Stimulated activated CD8-positive, alpha-beta memory T cell treated with anti-CD3 and anti-CD28 coated beads, Interleukin-15, amount 100 ng/mL, for 4 hours (primary cell): ENCODE data around the gene SOS2.
"Not testable (repeated sequence)": the region's sequence is repeated elsewhere in the genome, so short reads cannot be mapped to it uniquely, and the experiment has no call there.

ENCODE experiments used
- DNase-seq, 2 donors: peaks; one replicate each; pipeline ENCODE4 v3.0.0-alpha.2; 2020; ENCODE audit warnings: low read depth in 2 of 2

SOS2 gene

DNA sequence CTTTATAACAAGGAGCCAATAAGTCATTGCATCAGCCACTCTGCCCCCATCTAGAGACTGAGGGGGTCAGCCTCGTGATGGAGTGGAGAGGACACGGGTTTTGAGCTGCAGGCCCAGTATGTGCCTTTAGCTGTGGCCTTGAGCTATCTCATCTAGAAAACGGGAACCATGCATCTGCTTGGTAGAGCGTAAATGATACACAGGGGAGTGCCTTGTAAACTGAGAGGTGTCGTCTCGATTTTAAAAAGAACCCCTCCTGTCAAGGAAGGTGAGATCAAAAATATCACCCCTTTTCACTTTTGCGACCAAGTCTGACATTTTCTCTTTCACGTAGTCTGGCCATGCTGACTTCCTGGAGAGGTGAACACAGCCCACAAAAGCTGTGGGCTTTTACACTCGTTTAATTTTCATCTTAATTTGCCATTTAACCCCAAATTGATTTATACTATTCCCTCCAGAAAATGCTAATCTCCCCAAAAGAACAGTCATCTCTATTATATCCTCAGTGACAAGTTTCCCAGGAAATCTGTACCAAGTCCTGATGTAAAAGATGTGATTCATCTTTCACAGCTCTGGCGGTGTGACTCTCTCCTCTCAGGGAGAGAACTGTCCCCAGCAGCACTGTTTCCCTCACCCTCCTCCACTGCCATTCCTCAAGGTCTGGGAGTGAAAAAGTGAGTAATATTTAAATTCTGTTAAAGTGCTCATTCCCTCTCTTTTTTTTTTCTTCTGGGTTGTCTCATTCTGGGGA, 145.6 kb downstream of the SOS2 start:
- DNase-seq: no peak

DNA sequence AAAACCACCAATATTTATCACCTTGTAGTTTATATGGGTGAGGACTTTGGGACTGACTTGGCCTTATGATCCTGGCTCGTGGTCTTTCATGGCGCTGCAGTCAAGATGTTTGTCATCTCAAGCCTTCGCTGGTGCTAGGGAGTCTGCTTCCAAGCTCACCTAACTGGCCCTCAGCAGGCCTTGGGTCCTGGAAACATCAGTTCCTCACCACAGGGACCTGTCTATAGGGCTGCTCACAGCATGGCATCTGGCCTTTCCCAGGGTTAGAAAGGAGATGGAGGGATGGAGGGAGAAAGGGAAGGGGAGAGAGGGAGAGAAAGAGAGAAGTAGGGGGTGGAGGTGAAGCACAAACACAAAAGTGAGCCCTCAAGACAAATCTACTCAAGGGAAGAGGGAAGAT, 146.7 kb downstream of the SOS2 start:
- DNase-seq: no peak

DNA sequence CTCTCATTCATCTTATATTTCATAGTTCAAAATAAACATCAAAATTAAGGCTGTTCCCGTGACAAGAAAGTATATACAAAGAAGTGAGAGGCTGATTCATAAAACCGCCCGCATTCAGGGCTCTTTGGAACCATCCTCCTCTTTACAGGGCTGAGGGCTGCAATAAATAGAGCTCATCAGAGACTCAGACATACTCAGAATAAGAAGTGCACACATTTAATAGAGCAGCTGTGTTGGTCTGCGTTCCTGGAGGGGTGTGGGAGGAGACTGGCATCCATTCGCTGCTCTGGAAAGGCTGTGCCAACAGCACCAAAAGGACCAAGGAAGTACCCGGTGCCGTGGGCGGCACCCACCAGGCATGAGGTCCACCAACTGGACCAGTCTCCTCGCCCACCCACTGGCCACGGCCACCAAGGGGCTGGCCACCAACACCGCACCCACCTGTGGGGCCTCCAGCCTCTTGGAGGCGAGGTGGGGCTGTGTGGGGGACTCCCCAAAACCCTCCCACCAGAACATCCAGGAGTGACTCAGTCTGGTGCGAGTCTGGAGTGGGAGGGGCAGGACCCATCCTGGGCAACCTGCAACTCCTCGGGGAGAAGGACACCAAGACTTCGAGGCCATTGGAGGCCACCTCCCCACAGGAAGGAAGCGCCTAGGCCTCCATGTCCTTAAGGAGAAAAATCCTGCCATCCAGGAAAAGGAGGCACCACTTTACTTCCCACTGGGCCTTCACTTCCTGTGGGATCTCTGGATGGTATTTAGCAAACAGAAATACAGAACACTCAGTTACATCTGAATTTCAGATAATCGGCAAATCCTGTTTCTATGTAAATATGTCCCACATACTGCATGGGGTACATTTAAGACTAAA, 147.7 kb downstream of the SOS2 start:
- peak in 1 of 2 donors; percentile 42 for DNase-seq

DNA sequence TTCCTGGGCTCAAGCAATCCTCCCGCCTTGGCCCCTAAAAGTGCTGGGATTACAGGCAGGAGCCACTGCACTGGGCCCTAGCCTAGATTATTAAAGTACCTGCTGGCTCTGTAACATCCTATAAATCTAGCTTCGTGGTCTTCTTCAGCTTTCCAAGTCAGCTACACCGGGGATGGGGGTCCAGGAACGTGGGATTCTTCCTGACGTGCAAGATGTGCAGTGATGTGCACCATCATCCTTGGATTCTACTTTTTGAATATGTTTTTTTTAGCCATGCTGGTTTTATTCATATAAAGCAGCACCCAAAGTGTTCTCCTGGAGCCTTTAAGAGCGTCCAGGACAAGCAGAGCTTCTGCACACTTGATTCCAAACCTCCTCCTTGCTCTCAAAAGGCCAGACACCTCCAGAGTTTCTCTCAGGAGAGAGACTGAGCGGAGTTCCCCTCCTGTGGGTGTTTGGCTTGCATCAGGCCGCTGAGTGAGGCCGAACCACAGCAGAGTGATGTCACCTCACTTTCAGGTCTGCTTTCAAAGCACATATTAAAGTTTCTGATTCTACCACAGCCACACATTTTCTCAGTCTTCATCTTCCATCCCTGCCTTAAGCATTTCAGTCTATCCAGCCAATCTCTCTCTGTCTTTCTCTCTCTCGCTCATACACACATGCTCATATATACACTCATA, 148.5 kb downstream of the SOS2 start:
- DNase-seq: peak; percentile 63 to 75

DNA sequence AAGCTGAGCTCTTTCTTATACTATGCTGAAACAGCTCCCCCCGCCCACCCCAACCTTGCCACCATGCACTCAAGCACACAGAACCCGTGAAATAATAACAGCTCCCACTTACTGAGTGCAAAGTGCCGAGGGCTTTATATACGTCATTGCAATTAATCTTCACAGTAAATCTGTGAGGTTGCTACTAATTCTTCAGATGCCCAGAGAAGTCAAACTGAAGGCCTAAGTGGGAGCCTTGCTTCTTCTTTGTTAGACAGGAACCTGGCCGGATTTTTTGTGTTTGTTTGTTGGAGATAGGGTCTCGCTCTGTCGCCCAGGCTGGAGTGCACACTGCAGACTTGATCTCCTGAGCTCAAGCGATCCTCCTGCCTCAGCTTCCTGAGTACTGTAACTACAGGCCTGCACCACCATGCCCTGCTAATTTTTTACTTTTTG, 149.1 kb downstream of the SOS2 start:
- peak in 1 of 2 donors; percentile 35 for DNase-seq

DNA sequence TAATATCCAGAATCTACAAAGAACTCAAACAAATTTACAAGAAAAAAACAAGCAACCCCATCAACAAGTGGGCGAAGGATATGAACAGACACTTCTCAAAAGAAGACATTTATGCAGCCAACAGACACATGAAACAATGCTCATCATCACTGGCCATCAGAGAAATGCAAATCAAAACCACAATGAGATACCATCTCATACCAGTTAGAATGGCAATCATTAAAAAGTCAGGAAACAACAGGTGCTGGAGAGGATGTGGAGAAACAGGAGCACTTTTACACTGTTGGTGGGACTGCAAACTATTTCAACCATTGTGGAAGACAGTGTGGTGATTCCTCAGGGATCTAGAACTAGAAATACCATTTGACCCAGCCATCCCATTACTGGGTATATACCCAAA, 152.3 kb downstream of the SOS2 start:
- DNase-seq: not testable (repeated sequence)

DNA sequence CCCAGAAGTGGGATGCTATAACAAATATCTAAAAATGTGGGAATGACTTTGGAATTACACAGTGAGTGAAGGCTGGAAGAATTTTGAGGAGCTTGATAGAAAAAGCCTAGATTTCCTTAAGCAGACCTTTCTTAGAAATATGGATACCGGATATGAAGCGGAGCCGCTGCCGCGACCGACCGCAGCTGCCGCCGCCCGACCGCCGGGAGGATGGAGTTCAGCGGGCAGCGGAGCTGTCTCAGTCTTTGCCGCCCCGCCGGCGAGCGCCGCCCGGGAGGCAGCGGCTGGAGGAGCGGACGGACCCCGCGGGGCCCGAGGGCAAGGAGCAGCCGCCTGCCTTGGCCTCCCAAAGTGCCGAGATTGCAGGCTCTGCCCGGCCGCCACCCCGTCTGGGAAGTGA, 157.7 kb downstream of the SOS2 start:
- DNase-seq: not testable (repeated sequence)

DNA sequence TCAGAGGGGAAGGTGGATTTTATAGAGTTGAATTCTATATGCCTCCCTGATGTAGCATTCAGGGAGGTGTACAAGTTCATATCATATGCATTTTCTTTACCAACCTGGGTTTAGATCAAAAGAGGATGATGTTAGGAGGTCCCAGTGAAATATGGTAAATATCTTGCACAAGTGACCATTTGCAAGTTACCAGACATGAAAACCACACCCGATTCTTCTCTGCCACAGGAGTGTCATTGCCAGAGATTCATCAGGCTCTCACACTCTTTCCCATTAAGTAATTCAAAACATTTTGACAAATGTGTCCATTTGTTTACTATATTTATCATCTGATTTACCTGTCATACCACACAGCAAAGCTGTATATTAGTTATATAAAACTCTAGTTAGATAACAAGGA, 159.0 kb downstream of the SOS2 start:
- DNase-seq: no peak

DNA sequence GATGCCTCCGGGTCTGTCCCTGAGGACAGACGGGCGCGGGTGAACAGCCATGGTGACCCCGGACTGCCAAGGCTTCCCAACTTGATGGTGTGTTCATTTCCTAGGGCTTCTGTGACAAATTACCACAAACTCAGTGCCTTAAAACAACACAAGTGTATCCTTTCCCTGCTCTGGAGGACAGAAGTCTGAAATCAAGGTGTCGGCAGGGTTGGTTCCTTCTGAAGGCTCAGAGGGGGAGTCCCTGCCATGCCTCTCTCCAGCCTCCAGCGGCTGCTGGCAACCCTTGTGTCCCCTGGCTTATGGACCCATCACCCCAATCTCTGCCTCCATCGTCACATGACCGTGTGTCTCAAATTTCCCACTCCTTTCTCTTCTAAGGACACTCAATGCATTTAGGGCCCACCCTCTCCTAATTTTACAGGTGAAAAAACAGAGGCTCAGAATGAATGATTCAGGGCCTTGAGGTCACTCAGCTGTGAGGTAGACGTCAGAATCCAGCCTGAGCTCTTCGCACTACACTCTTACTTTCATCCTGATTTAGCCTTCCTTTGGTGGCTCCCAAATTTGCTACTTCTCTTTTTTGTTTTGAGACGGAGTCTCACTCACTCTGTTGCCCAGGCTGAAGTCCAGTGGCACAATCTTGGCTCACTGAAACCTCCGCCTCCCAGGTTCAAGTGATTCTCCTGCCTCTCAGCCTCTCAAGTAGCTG, 160.4 kb downstream of the SOS2 start:
- DNase-seq: no peak

DNA sequence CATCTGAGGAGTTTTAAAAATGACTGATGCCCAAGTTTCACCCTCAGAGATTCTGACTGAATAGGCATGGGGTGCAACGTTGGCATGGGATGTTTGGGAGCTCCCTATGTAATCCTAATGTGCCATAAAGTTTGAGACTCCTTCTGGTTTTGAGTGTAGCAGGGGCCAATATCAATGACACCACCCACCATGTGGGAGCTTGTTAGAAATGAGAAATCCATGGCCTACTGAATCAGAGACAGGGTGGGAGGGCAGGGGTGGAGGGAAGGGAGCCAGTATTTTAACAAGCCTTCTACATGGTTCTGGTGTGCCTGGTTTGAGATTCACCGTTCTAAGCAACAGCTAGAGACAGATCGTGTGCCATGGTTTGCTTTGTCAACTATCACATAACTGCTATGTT, 161.1 kb downstream of the SOS2 start:
- DNase-seq: no peak

DNA sequence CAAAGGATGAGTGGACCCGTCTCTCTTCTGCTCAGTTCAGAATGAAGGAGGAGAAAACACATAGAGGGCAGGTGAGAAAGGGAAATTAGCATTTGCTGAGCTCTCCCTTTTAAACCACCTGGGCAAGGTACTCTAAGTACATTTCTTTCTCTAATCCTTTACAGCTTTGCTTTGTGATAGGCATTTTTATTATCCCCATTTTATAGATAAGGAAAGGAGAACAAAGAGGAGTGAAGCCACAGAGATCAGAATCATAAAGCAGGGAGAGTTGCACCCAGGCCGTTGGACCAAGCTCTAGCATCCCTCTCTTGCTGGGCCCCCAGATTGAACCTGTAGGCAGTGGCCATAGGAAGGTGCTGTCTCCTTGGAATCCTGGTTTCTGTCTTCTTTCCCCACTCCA, 162.1 kb downstream of the SOS2 start:
- DNase-seq: no peak

DNA sequence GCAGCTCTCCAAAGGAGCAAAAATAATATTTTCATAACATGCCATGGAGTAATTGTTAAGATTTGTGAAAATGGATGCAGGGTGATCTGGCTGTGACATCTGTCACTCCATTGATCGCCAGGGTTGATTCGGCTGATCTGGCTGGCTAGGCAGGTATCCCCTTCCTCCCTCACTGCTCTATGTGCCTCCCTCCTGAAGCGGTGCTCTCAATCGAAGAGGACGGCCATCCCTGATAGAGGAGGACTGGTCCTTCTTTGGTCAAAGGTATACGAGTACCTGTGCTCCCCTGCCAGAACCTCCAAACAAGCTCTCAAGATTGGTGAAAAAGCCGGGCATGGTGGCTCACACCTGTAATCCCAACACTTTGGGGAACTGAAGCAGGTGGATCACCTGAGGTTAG, 162.9 kb downstream of the SOS2 start:
- no peak for DNase-seq

DNA sequence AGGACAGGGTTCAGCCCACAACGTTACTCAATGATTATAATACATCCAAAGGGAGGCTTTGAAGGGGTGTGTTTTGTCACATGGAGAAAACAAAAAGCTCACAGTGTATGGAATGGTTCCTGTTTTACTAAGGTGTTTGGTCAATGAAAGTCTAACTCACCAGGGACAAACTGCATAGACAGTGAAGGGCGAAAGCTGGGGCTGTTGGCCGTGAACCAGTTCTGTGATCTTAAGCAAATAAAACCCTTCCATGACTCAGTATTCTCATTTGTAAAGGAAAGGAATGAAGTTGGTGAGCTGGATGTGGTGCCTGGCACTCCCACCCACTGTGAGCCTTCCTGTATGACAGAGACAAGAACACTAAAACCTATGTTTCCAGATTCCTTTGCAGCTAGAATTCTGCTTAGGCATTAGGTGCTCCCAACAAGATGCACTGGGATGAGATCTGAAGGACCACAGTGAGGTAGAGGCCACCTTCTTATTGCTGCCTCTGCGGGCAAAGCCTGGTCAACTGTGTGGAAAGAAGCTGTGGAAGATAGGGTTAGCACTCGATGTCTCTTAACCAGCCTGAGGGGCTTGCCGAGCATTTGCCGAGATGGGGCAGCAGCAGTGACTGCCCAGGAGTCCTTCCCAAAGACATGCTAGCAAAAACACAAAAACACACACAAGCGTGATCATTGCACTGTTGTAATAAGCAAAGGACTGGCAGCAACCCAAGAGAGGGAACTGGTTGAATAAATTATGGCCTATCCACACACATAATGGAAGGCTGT, 163.5 kb downstream of the SOS2 start:
- no peak for DNase-seq
